Renal cortex interstitium (tissue), 15 donors: Measurements from ENCODE around the gene ARL6. TPM values are rescaled to one million over a fixed set of nuclear protein-coding genes. Genes with fewer than 3 reads are reported as not detected.
A peak's percentile ranks its signal among the peaks of the same experiment; 100 is the strongest.

Experiments used
- DNase-seq, 11 donors: peaks; one replicate each; pipeline ENCODE4 v3.0.0-alpha.2; 2013; ENCODE audit warnings: low read depth in 9 of 11, low spot score in 4 of 11; ENCODE audit errors: extremely low read depth in 1 of 11
- long read RNA-seq, 16 experiments: transcript quantifications; one replicate each; lab custom pipeline, GENCODE V29; 2026
- polyA plus RNA-seq, 3 donors: library from polyadenylated mRNA; unstranded; fragments of 120-200 nt; gene quantifications; one replicate each; pipeline ENCODE4 v1.2.1, GENCODE V29; 2013; ENCODE audit not compliant: insufficient read length in 3 of 3

ARL6 gene, protein sequence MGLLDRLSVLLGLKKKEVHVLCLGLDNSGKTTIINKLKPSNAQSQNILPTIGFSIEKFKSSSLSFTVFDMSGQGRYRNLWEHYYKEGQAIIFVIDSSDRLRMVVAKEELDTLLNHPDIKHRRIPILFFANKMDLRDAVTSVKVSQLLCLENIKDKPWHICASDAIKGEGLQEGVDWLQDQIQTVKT
- polyA plus RNA-seq: 10 to 100 TPM; 12.2 to 19.7 (median 14.3) TPM
- long read RNA-seq, donor 1, full-length matches to known transcripts: 5 of 5 reads
- long read RNA-seq, donor 1, partial matches to known transcripts: 0 of 5 reads
- long read RNA-seq, donor 1, other reads (novel, unspliced or antisense): 0 of 5 reads
- long read RNA-seq, donor 2, full-length matches to known transcripts: 1 of 1 reads
- long read RNA-seq, donor 2, partial matches to known transcripts: 0 of 1 reads
- long read RNA-seq, donor 2, other reads (novel, unspliced or antisense): 0 of 1 reads
- long read RNA-seq, donor 3, full-length matches to known transcripts: 5 of 5 reads
- long read RNA-seq, donor 3, partial matches to known transcripts: 0 of 5 reads
- long read RNA-seq, donor 3, other reads (novel, unspliced or antisense): 0 of 5 reads
- long read RNA-seq, donor 4, full-length matches to known transcripts: 3 of 3 reads
- long read RNA-seq, donor 4, partial matches to known transcripts: 0 of 3 reads
- long read RNA-seq, donor 4, other reads (novel, unspliced or antisense): 0 of 3 reads
- long read RNA-seq, donor 5: 0 reads
- long read RNA-seq, donor 6, full-length matches to known transcripts: 3 of 3 reads
- long read RNA-seq, donor 6, partial matches to known transcripts: 0 of 3 reads
- long read RNA-seq, donor 6, other reads (novel, unspliced or antisense): 0 of 3 reads
- long read RNA-seq, donor 7, full-length matches to known transcripts: 3 of 3 reads
- long read RNA-seq, donor 7, partial matches to known transcripts: 0 of 3 reads
- long read RNA-seq, donor 7, other reads (novel, unspliced or antisense): 0 of 3 reads
- long read RNA-seq, donor 8, full-length matches to known transcripts: 7 of 7 reads
- long read RNA-seq, donor 8, partial matches to known transcripts: 0 of 7 reads
- long read RNA-seq, donor 8, other reads (novel, unspliced or antisense): 0 of 7 reads
- long read RNA-seq, donor 9, full-length matches to known transcripts: 4 of 4 reads
- long read RNA-seq, donor 9, partial matches to known transcripts: 0 of 4 reads
- long read RNA-seq, donor 9, other reads (novel, unspliced or antisense): 0 of 4 reads
- long read RNA-seq, donor 10, full-length matches to known transcripts: 6 of 6 reads
- long read RNA-seq, donor 10, partial matches to known transcripts: 0 of 6 reads
- long read RNA-seq, donor 10, other reads (novel, unspliced or antisense): 0 of 6 reads
- long read RNA-seq, donor 11, full-length matches to known transcripts: 4 of 4 reads
- long read RNA-seq, donor 11, partial matches to known transcripts: 0 of 4 reads
- long read RNA-seq, donor 11, other reads (novel, unspliced or antisense): 0 of 4 reads
- long read RNA-seq, donor 12, full-length matches to known transcripts: 2 of 2 reads
- long read RNA-seq, donor 12, partial matches to known transcripts: 0 of 2 reads
- long read RNA-seq, donor 12, other reads (novel, unspliced or antisense): 0 of 2 reads
- long read RNA-seq, donor 13, full-length matches to known transcripts: 5 of 5 reads
- long read RNA-seq, donor 13, partial matches to known transcripts: 0 of 5 reads
- long read RNA-seq, donor 13, other reads (novel, unspliced or antisense): 0 of 5 reads
- long read RNA-seq, donor 14, full-length matches to known transcripts: 7 of 7 reads
- long read RNA-seq, donor 14, partial matches to known transcripts: 0 of 7 reads
- long read RNA-seq, donor 14, other reads (novel, unspliced or antisense): 0 of 7 reads
- long read RNA-seq, donor 15, full-length matches to known transcripts: 3 of 3 reads
- long read RNA-seq, donor 15, partial matches to known transcripts: 0 of 3 reads
- long read RNA-seq, donor 15, other reads (novel, unspliced or antisense): 0 of 3 reads
- long read RNA-seq, donor 16, full-length matches to known transcripts: 10 of 10 reads
- long read RNA-seq, donor 16, partial matches to known transcripts: 0 of 10 reads
- long read RNA-seq, donor 16, other reads (novel, unspliced or antisense): 0 of 10 reads

GRCh38 chr3:97764407-97765238 lies at the start of gene ARL6:
TSS of gene ARL6 (plus strand) at chr3:97764758. CDS start at chr3:97768108, 3,350 bp downstream.
- peak; percentile 72 to 84 (median 79) for DNase-seq

- DNase-seq: peak; percentile 36 to 74 (median 53)
Observed at GRCh38 chr3:97719156-97719821, 45.3 kb upstream of the ARL6 start.

GRCh38 chr3:97720417-97720816 lies 44.1 kb upstream of the ARL6 start:
- no peak for DNase-seq

DNA sequence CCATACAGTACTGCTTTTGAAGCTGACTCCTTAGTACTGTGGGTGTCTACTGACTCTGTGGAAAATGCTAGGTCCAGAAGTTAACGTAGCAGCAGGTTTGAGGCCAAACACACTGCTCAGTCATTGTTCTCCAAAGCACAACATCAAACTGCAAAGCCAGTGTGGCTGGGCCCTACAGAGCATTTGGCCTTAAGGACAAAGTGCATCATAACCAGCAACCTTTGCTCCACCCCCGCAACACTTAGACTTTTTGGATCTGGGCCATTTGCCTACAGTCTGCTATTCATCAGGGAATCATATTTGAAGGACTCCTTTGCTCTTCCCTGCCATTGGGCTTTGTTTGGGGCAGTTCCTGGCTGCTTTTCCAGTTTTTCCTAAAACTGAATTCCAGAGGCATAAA lies 43.1 kb upstream of the ARL6 start:
- no peak for DNase-seq

- DNase-seq: peak; percentile 26 to 72 (median 45)
Observed at GRCh38 chr3:97736928-97737327, 27.6 kb upstream of the ARL6 start.

GRCh38 chr3:97738761-97739160 lies 25.8 kb upstream of the ARL6 start:
- no peak for DNase-seq

GRCh38 chr3:97742036-97742435 lies 22.5 kb upstream of the ARL6 start:
- no peak for DNase-seq

- no peak for DNase-seq
Observed at GRCh38 chr3:97744289-97744688, 20.3 kb upstream of the ARL6 start.

- DNase-seq: peak in 6 of 11 donors; percentile 1 to 15 (median 7)
Observed at GRCh38 chr3:97763586-97764406, 762 bp upstream of the ARL6 start.

DNA sequence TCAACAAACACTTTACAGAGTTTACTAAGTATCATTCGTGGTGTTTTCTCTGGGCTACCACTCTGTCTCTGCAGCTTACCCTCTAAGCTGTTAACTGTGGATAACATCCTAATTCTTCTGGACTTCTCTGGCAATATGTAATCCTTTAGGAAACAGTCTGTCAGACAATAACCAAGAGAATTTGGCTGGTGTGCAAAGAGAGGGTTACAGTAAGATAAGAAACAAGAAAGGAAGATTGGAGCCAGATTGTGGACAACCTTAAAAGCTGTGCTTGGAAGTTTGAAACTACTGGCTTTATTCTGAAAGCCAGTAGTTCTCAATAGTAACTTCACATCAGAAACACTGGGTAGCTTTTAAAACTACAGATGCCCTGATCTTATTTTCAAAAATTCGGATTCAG lies 778 bp downstream of the ARL6 start:
- DNase-seq: no peak

DNA sequence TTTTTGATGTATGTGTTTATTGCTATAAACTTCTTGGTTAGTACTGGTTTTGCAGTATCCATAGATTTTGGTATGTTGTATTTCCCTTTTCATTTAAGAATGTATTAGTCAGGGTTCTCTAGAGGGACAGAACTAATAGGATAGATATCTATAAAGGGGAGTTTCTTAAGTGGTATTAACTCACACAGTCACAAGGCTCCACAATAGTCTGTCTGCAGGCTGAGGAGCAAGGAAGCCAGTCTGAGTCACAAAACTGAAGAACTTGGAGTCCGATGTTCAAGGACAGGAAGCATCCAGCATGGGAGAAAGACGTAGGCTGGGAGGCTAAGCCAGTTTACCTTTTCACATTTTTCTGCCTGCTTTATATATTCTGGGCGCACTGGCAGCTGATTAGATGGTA lies 8.4 kb downstream of the ARL6 start:
- no peak for DNase-seq

DNA sequence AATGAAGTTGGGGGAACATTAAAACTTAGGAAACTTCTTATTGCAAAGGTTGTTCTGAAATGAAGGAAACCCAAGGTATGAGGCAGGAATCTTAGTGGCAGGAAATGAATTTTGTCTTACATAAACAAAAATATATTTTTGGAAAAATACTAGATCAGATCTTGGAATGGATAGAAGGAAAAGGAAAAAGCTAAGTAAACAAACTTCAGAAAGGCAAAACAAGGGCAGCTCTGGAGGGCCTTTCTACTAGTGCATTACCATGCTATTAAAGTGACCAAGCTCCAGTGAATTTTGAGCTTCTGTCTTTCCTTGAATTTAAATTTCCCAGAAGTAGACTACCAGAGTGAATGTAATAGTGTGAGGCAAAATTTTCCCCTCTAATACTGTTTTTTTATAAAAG lies 13.6 kb downstream of the ARL6 start:
- no peak for DNase-seq

- peak in 10 of 11 donors; percentile 15 to 63 (median 36) for DNase-seq
Observed at GRCh38 chr3:97793420-97794019, 29.0 kb downstream of the ARL6 start.

DNA sequence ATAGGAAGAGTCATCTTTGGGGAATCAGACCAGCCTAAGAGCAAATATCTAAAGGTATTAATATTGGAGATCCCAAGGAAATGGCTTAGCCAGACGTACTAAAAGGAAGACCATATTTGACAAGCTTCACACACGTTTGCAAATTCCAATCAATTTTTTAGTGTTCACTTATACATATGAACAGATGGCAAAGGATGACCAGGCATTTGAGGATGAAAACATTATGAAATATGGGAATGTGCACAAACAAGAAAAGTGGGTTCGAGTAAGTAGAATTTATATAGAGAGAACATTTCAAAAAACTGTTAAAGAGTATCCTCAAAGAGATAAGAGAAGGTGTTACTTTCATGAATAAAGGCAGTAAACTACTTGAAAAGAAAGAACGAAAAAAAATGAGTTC lies 31.4 kb downstream of the ARL6 start:
- no peak for DNase-seq

GRCh38 chr3:97804471-97804870 lies 39.9 kb downstream of the ARL6 start:
- DNase-seq: no peak
